ENCODE results near the gene CLCF1.

Gene CLCF1

DNA sequence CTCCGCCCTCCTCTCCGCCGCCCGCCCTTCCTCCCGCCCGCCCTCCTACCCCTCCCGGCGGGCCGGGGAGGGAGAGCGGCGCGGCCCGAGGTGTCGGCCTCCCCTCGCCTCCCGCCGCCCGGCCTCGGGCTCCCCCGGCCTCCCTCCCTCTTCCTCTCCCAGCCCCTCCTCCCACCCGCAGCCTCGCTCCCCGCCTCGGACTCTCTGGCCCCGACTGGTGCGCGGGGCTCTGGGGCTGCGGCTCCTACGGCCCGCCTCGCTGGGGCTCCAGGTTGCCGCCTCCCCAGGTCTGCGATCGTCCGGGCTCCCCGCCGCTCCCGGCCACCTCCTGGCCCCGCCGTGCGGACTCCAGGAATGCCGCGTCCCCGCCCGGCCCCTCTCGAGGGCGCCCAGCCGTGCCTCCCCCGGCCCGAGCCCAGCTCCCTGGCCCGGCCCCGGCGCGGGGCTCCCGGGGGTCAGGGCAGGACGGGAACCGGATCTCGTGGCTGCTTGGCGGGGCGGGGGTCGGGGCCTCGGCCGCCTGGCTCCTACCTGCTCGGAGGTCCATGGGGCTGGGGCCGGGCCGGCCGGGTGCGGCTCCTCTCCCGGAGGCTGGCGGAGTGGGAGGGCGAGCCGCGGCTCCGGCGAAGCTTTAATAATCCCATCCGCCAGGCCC, at the start of gene CLCF1:
TSS of gene CLCF1 (minus strand) at position 606 of the 655 bp plus-strand sequence. CDS start at position 547, 59 bp downstream.
- ChIA-PET CTCF (interaction anchor here (0.6 to 4.8 kb wide), 6 partner anchors 10 to 166 kb away, joined by 3 to 52 read pairs (median 8); partner anchors contain the start of gene POLD4), POLR2A (ENCODE audit: low non-redundant PET) (interaction anchor here (0.7 to 2.2 kb wide), 2 partner anchors 14 to 19 kb away, joined by 3 to 11 read pairs; partner anchors contain the start of gene POLD4)
- TF ChIP-seq, protein P1, sequence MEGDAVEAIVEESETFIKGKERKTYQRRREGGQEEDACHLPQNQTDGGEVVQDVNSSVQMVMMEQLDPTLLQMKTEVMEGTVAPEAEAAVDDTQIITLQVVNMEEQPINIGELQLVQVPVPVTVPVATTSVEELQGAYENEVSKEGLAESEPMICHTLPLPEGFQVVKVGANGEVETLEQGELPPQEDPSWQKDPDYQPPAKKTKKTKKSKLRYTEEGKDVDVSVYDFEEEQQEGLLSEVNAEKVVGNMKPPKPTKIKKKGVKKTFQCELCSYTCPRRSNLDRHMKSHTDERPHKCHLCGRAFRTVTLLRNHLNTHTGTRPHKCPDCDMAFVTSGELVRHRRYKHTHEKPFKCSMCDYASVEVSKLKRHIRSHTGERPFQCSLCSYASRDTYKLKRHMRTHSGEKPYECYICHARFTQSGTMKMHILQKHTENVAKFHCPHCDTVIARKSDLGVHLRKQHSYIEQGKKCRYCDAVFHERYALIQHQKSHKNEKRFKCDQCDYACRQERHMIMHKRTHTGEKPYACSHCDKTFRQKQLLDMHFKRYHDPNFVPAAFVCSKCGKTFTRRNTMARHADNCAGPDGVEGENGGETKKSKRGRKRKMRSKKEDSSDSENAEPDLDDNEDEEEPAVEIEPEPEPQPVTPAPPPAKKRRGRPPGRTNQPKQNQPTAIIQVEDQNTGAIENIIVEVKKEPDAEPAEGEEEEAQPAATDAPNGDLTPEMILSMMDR (conservative IDR thresholded peaks at IDR 0.05; ENCODE audit: low read depth): no peak
- no peak for DNase-seq (ENCODE audit: low spot score)
- H3K27ac ChIP-seq: peak within 1 kb of the TSS; percentile 97

DNA sequence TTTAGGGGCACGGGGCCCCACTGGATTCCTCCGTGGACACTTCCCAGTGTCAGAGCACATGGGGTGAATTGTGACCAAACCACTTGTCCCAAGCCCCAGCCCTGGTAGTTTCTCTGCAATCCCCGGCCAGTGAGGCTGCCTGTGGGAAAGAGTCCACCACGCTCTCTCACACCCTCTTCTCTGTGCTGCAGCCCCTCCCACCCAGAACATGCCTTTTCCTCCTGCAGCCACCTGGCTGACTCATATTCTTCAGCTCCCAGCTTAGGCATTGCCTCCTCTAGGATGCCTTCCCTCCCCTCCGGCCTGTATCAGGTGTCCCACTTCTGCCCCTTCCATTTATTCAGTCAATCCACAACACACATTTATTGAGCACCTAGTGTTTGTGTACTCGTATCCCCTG, 49.5 kb upstream of the CLCF1 start:
- peak overlapping the region; percentile 83 for H3K27ac ChIP-seq
- peak; percentile 74 for DNase-seq (ENCODE audit: low spot score)
- CTCF ChIA-PET: interaction anchor here (0.6 to 1.5 kb wide), 4 partner anchors 11 to 1646 kb away, joined by 3 read pairs; partner anchors contain the start of gene PPP1CA
- POLR2A ChIA-PET (ENCODE audit: low non-redundant PET): no interaction called here
- TF ChIP-seq, protein P1 (conservative IDR thresholded peaks at IDR 0.05; ENCODE audit: low read depth): no peak

DNA sequence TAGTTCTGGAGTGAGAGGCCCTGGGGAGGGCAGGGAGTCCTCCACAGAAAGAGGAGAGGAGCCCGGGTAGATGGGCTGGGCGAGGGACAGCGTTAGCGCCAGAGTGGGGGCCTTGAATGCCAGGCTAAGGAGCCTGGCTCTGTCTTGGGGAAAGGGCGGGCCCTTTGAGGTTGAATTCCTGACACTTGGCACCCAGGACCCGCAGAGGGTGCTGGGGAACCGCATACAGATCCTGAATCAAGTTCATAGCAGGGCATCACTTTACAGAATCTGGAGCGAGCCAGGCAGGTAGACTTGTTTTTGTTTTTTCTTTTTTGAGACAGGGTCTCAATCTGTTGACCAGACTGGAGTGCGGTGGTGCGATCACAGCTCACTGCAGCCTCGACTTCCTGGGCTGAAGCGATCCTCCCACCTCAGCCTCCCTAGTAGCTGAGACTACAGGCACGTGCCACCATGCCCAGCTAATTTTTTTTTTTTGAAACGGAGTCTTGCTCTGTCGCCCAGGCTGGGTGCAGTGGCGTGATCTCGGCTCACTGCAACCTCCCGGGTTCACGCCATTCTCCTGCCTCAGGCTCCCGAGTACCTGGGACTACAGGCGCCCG, 48.1 kb upstream of the CLCF1 start:
- TF ChIP-seq, protein P1 (conservative IDR thresholded peaks at IDR 0.05; ENCODE audit: low read depth): no peak
- POLR2A ChIA-PET (ENCODE audit: low non-redundant PET): no interaction called here
- peak; percentile 46 for DNase-seq (ENCODE audit: low spot score)

GRCh38 chr11:67420646-67421429, 47.4 kb upstream of the CLCF1 start:
- CTCF ChIA-PET: interaction anchor here (1.7 kb wide), 1 partner anchor 38 kb away, joined by 5 read pairs; no protein-coding TSS in a partner anchor
- POLR2A ChIA-PET (ENCODE audit: low non-redundant PET): no interaction called here
- TF ChIP-seq, protein P1 (conservative IDR thresholded peaks at IDR 0.05; ENCODE audit: low read depth): no peak
- DNase-seq (ENCODE audit: low spot score): peak; percentile 95
- peak overlapping the region; percentile 83 for H3K27ac ChIP-seq

More for the DNA sequence above, 48.1 kb upstream of the CLCF1 start:
- peak overlapping the region; percentile 83 for H3K27ac ChIP-seq
- CTCF ChIA-PET: interaction anchor here (1.7 kb wide), 1 partner anchor 39 kb away, joined by 5 read pairs; no protein-coding TSS in a partner anchor

DNA sequence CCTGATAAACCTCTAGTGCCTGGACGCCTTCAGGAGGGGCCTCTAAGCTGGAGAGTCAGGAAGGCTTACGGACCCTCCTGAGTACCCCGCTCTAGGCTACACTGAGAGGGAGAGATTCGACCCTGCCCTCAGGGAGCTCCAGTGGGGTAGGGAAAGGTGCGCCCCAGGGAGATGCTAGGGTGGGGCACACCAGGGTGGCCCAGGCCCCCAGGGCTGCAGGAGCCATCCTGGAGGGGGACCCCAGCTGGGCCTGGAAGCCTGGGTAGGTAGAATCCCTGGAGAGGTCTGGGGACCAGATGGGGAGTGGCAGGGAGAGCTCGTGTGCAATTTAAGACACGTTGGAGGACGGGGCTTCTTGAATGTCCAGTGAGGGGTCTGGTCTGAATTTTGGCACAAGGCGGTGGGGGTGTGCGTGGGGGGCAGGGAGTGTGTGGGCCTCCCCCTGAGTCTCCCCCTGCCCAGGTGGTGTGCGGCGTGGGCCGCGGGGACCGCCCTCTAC, 46.8 kb upstream of the CLCF1 start:
- POLR2A ChIA-PET (ENCODE audit: low non-redundant PET): no interaction called here
- TF ChIP-seq, protein P1 (conservative IDR thresholded peaks at IDR 0.05; ENCODE audit: low read depth): no peak
- DNase-seq (ENCODE audit: low spot score): no peak
- CTCF ChIA-PET: interaction anchor here (1.7 kb wide), 1 partner anchor 38 kb away, joined by 5 read pairs; no protein-coding TSS in a partner anchor
- peak overlapping the region; percentile 83 for H3K27ac ChIP-seq
